ENCODE data around the gene GABRR3.

GRCh38 chr3:98021830-98022560 lies 13.1 kb downstream of the GABRR3 start:
- no peak for TF ChIP-seq POLR2AphosphoS5 (IDR thresholded peaks at IDR 0.05)
- TF ChIP-seq, protein P1, sequence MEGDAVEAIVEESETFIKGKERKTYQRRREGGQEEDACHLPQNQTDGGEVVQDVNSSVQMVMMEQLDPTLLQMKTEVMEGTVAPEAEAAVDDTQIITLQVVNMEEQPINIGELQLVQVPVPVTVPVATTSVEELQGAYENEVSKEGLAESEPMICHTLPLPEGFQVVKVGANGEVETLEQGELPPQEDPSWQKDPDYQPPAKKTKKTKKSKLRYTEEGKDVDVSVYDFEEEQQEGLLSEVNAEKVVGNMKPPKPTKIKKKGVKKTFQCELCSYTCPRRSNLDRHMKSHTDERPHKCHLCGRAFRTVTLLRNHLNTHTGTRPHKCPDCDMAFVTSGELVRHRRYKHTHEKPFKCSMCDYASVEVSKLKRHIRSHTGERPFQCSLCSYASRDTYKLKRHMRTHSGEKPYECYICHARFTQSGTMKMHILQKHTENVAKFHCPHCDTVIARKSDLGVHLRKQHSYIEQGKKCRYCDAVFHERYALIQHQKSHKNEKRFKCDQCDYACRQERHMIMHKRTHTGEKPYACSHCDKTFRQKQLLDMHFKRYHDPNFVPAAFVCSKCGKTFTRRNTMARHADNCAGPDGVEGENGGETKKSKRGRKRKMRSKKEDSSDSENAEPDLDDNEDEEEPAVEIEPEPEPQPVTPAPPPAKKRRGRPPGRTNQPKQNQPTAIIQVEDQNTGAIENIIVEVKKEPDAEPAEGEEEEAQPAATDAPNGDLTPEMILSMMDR (IDR thresholded peaks at IDR 0.05): no peak
- TF ChIP-seq POLR2A (IDR thresholded peaks at IDR 0.05): no peak

Data from prostate gland (tissue), 2 donors.